ENCODE results near the gene JPT1.

- TF ChIP-seq CTCF (IDR thresholded peaks at IDR 0.05) (no peak), POLR2AphosphoS5 (IDR thresholded peaks at IDR 0.05; ENCODE audit: low read depth, low read length) (peak; percentile 75), SIN3A (IDR thresholded peaks at IDR 0.05; ENCODE audit: borderline replicate concordance, insufficient read depth, low read depth, low read length) (no peak; the same call in 1 of the 2 replicates), TCF7L2 (IDR thresholded peaks at IDR 0.05; ENCODE audit: low read depth, low read length) (no peak)
Observed at GRCh38 chr17:75182569-75183436, 28.5 kb upstream of the JPT1 start, which contains the start of gene SUMO2.

All from Panc1 (cell line).